Measurements from ENCODE around the gene CCDC88B. TPM values are rescaled to one million over a fixed set of nuclear protein-coding genes. Genes with fewer than 3 reads are reported as not detected.

CCDC88B gene
- total and polyA plus RNA-seq, 9 of the 15 experiments (the other 6 are each of a cell fraction or from before 2014, with no cell fraction given) = 0.13 to 18.1 (median 7.9) TPM

DNA sequence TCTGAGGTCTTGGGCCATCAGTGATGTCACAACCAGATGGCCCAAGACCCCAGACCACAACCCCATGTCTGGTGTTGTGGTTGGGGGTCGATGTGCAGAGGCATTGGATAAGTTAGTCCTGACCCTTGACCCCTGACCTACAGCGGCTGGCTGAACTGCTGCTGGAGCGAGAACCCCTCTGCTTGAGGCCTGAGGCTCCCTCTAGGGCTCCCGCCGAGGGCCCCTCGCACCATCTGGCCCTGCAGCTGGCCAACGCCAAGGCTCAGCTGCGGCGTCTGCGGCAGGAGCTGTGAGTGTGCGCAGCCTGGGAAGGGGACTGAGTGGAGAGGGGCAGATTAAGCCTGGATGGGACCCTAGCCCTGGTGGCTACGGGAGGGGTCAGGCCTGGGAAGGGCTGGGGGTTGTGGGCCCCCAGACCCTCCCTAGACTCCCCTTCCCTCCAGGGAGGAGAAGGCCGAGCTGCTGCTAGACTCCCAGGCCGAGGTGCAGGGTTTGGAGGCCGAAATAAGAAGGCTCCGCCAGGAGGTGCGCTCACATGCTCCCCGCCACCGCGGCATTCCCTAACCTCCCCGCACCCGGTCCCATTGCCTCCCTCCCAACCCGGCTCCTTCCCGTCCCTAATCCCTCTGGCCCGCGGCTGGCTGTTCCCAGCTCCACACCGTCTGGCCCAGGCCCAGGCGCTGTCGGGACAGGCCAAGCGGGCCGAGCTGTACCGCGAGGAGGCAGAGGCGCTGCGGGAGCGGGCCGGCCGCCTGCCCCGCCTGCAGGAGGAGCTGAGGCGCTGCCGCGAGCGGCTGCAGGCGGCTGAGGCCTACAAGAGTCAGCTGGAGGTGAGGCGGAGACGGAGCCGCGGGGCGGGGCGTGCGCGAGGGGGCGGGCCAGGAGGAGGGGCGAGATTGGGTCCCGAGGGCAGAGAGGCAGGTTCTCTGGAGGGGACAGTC, 2.1 kb downstream of the CCDC88B start (continued):
- TF ChIP-seq ZFP91 (CRISPR knock-in tag; IDR thresholded peaks at IDR 0.05) = no peak
- 0 out of 2 replicates have a peak, but pooled peaks have one; percentile 35 for TF ChIP-seq HDAC8 (tag; IDR thresholded peaks at IDR 0.05)
- TF ChIP-seq, protein P1, sequence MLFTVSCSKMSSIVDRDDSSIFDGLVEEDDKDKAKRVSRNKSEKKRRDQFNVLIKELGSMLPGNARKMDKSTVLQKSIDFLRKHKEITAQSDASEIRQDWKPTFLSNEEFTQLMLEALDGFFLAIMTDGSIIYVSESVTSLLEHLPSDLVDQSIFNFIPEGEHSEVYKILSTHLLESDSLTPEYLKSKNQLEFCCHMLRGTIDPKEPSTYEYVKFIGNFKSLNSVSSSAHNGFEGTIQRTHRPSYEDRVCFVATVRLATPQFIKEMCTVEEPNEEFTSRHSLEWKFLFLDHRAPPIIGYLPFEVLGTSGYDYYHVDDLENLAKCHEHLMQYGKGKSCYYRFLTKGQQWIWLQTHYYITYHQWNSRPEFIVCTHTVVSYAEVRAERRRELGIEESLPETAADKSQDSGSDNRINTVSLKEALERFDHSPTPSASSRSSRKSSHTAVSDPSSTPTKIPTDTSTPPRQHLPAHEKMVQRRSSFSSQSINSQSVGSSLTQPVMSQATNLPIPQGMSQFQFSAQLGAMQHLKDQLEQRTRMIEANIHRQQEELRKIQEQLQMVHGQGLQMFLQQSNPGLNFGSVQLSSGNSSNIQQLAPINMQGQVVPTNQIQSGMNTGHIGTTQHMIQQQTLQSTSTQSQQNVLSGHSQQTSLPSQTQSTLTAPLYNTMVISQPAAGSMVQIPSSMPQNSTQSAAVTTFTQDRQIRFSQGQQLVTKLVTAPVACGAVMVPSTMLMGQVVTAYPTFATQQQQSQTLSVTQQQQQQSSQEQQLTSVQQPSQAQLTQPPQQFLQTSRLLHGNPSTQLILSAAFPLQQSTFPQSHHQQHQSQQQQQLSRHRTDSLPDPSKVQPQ (CRISPR knock-in tag; IDR thresholded peaks at IDR 0.05; ENCODE audit: borderline replicate concordance) = no peak
- peak; percentile 71 for TF ChIP-seq CTCFL (IDR thresholded peaks at IDR 0.05; ENCODE audit: borderline replicate concordance, insufficient read depth, low read depth, low read length, poor library complexity, severe bottlenecking)
- no peak for TF ChIP-seq U2AF2 (optimal IDR thresholded peaks at IDR 0.05; ENCODE audit: low read depth, low read length)
- no peak for TF ChIP-seq RBM15 (IDR thresholded peaks at IDR 0.05; ENCODE audit: insufficient read depth, low read length)
- no peak for TF ChIP-seq FOS (IDR thresholded peaks at IDR 0.05; ENCODE audit: extremely low read depth, insufficient read length)
- TF ChIP-seq PCBP2 (IDR thresholded peaks at IDR 0.05; ENCODE audit: low read depth, low read length, poor library complexity, severe bottlenecking) = no peak
- TF ChIP-seq DPF2 (IDR thresholded peaks at IDR 0.05) = 0 out of 2 replicates have a peak, but pooled peaks have one; percentile 32
- TF ChIP-seq BACH1 (tag; IDR thresholded peaks at IDR 0.05) = no peak
- no peak for TF ChIP-seq TEAD2 (tag; IDR thresholded peaks at IDR 0.05)
- peak; percentile 80 to 84 for TF ChIP-seq NRF1 (conservative IDR thresholded peaks at IDR 0.05 in 1 of 2, IDR thresholded peaks at IDR 0.05 in 1 of 2)
- no peak for TF ChIP-seq POLR2H (tag; IDR thresholded peaks at IDR 0.05; ENCODE audit: low read depth)
- TF ChIP-seq KLF16 (IDR thresholded peaks at IDR 0.05) = peak; percentile 42; the same call in 1 of the 2 replicates
- TF ChIP-seq BDP1 (IDR thresholded peaks at IDR 0.05; ENCODE audit: insufficient read depth, insufficient read length) = no peak
- no peak for TF ChIP-seq TCF7 (IDR thresholded peaks at IDR 0.05; ENCODE audit: borderline replicate concordance)
- no peak for TF ChIP-seq E2F1 (CRISPR knock-in tag; IDR thresholded peaks at IDR 0.05)
- TF ChIP-seq PHB2 (IDR thresholded peaks at IDR 0.05; ENCODE audit: low read depth) = no peak
- peak; percentile 12 for TF ChIP-seq ZFP36 (IDR thresholded peaks at IDR 0.05; ENCODE audit: low read depth, low read length, partially characterized antibody)
